NCI-H2171 treated with DMSO at 0.1 percent for 48 hours (cell line): ENCODE data around the gene PTGDS.

Experiments used
- DNase-seq: peaks from one replicate; lab custom pipeline; 2025; lab: John Stamatoyannopoulos, UW

Gene PTGDS

DNA sequence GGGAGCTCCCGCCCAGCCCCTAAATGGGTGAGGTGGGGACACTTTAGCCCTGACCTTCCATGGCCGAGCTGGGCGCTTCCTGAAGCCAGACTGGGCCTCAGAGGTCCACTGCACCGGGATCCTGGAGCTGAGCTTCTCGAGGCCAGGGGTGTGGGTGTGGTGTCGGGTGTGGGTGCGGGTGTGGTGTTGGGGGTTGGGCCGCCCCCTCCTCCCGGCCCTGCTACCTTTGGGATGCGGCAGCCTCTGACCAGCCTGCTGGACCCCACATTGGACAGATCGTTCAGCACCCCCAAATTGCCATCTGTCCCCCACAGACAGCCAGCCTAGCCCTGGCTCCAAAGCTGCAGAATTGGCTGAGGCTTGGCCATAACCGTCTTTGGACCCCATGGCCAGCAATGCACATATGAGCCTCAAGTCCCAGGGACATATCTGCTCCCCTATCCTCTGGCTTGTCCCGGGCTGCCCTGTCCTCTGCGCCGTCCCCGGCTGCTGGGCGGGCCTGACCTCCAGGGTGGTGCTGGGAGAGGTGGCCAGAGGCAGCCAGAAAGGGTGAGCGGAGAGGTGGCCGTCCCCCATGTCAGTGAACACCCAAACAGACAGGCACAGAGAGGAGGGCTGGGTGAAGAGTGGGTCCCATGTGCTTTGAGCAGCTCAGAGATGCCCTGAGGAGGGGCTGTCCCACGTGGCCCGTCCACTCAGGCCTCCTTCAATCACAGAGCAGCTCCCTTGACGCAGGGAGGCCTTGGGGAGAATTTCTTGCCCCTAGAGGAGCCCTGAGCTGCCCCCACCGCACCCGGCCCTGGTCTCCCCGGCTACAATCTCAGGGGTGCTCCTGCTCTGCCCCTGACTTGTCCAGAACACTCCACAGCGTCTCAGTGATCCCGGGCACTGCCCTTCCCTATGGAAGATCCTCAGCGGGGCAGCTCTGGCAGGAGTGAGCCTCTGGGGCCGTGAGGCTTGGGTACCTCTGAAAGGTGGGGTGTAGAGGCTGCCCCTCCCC, 3.4 kb upstream of the PTGDS start:
- DNase-seq: no peak

DNA sequence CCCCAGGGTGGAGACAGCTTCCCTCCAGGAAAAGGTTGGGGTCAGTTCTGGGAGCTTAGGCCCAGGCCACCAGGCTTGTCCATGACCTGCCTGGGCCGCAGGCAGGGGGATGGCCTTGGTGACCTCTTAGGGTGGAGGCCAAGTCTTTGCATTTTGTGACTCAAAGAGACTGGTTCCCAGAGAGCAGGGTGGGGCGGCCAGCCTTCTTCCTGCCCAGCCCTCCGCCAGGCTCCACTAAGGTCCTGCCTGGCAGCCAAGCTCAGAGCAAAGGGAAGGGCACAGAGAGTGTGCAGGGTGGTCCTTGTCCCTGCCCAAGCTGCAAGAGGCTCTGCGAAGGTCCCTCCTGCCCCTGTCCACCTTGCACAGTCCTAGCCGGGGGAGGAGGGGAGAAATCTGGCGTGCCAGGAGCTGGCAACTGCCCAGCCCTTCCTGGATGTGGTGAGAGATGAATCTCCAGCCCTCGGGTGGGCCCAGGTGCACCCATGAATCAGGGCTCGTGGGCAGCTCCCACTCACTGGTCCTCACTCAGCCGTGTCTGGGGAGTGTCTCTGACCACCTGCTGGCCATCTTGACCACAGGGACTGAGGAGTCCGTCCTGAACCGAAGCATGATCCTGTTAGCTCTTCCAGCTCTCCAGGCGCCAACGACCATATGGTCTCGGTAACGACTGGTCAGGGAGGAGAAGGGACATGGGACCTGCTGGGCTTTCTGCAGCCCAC, 2.3 kb upstream of the PTGDS start:
- DNase-seq: no peak

GRCh38 chr9:136975644-136976043, 1.7 kb upstream of the PTGDS start:
- DNase-seq: no peak

GRCh38 chr9:136977649-136978072, 357 bp downstream of the PTGDS start:
- DNase-seq: no peak

- peak; percentile 50 for DNase-seq
These were observed 965 bp downstream of the PTGDS start for GRCh38 chr9:136978073-136978864.

DNA sequence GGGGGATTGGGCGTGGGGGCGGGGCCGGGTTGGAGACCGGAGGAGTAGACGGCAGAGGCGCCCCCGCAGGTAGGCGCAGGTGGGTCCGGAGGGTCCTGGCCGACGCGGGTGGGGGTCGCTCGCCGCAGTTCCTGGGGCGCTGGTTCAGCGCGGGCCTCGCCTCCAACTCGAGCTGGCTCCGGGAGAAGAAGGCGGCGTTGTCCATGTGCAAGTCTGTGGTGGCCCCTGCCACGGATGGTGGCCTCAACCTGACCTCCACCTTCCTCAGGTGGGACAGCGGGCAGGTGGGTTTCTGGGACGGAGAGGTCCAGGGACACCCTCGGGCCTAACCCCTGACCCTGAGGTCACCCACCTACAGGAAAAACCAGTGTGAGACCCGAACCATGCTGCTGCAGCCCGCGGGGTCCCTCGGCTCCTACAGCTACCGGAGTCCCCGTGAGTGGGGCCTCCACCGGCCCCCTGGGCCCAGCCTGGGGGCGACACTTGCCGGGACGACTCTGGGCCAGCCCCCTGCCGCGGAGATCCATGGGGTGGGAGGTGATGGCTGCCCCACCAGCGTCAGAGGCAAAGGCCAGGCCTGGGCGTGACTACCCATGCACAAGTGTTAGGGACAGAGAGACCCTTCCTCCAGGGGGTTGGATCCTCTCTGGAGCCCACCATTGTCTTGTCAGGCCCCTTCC, 1.7 kb downstream of the PTGDS start:
- no peak for DNase-seq

GRCh38 chr9:136979769-136980587, 2.7 kb downstream of the PTGDS start:
- DNase-seq: no peak

DNA sequence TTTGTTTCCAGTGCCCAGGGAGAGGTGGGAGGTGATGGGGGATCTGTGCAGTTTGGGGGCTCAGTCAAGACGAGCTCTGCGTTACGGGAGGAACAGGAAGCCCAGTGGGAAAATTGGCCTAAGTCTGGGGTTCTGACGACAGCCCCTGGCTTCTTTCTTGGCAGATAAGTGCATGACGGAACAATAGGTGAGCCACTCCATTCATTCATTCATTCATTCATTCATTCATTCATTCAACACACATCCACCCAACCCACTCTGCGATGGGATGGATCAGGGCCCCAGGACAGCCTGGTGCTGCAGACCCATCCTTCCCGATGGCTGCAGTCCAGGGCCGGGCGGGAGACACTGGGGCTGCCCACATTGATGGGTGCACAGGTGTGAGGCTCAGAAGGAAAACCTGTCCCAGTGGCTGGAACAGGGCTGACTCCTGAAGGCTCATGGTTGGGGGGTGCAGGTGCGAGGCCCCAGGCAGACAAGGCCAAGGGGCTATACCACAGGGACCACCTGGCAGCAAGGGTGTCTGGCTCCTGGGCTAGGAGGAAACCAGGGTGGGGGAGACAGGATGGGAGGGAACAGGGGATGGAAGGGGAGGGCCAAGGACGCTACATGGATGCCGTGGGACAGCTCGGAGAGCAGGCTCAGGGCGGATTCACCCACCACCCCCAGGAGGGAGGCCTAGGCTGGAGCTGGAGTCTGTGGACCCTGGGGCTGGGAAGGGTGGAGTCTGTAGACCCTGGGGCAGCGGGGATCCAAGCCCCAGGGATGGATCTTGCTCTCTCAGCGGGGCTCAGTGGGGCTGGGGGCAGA, 3.6 kb downstream of the PTGDS start:
- no peak for DNase-seq

- DNase-seq: no peak
These were observed 4.4 kb downstream of the PTGDS start for GRCh38 chr9:136981588-136982231.

DNA sequence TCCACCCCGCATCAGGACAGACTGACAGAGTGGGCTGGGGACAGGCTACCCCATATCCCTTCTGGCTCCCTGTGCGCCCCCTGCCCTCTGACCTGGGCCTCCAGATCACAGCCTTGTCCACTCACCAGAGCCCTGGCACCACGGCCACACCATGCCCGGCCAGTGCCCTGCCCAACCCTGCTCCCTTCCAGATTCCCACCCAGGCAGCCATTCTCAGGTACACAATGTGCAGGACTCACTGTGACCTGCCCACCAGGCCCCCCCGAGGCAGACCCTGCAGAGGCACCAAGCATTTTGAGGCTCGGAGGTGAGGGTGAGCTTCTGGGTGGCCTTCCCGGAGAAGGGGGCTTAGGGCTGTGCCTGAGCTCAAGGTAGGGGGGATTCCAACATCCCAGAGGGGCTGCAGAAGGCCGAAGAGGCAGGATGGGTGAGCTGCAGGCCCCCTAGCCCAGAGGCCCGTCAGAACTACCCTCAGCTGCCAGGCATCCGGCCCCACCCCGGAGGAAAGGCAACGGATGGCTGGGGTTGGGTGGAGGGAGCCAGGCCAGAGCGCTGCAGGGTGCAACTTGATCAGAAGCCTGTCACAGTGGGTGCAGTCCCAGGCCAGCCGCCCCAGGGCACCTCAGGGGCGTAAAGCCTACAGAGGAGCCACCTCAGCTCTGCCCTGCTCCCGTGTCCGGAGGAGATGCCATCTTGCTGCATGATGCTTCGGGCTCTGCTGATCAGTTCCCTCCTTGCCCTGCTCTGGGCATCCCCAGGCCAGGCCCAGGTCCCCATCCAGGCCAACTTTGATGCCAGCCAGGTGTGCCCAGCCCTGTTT, 5.1 kb downstream of the PTGDS start, which contains the start of gene LCNL1:
Gene LCNL1 (plus strand): TSS at position 762 of the 820 bp plus-strand sequence. CDS start 594 bp downstream, outside the sequence.
- DNase-seq: no peak

DNA sequence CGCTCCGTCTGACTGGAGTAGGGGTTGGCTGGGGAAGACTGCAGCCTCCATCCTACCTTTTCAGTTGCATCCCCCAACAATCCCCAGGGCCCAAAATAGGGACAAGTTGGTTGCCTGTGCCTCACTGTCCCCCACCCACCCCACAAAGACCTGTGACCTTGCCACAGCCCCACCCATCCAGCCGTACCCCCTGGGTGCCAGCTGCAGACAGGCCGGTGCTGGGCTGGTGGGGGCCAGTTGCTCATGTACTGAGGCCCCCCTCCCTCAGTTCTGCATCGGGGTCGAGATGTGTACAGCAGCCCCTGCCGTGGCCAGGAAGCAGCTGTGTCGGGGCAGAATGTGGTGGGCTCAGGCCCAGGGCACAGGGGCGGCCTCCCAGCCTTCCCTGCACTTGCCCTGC, 5.9 kb downstream of the PTGDS start:
- DNase-seq: no peak

- no peak for DNase-seq
These were observed 6.5 kb downstream of the PTGDS start for GRCh38 chr9:136983656-136984314.

DNA sequence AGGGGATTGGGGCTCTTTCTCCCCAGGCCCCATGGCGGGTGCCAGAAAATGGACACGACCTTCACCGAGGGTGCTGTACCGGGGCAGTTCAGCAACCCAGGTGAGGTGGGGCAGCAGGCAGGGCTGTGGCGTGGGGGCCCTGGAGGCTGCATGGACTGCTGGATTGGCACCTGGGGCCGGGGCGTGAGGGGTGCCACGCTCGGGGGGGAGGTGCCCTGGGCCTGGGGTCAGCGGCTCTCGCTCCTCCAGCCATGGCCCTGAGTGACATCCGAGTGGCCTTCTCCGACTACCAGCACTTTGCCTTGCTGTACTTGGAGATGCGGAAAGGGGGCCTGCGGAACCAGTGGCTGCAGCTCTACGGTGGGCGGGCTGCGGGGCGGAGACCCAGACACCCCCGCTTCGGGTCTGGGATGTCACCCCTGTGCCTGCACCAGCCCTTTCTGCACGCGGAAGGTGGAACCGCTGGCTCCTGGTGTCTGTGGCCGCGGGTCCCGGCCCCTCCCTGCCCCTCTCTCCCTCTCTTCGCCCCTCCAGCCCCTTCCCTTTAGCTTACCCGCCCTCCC, 7.2 kb downstream of the PTGDS start:
- no peak for DNase-seq

GRCh38 chr9:136985027-136985602, 7.8 kb downstream of the PTGDS start:
- DNase-seq: no peak

GRCh38 chr9:136985853-136986252, 8.5 kb downstream of the PTGDS start:
- no peak for DNase-seq

DNA sequence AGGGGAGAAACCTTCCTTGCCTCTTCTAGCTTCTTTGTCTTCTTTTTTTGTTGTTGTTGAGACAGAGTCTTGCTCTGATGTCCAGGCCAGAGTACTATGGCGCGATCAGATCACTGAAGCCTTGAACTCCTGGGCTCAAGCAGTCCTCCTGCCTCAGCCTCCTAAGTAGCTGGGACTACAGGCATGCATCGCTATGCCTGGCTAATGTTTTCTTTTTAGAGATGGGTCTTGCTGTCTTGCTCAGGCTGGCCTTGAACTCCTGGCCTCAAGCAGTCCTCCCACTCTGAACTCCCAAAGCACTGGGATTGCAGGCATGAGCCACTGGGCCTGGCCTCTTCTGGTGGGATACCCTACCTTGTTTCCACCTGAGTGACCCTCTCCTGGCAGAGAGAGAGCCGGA, 11.6 kb downstream of the PTGDS start:
- DNase-seq: no peak
